ENCODE results near the gene OVCH1.

GRCh38 chr12:29497588-29497987 is at the start of gene OVCH1:
- TF ChIP-seq, protein P1, sequence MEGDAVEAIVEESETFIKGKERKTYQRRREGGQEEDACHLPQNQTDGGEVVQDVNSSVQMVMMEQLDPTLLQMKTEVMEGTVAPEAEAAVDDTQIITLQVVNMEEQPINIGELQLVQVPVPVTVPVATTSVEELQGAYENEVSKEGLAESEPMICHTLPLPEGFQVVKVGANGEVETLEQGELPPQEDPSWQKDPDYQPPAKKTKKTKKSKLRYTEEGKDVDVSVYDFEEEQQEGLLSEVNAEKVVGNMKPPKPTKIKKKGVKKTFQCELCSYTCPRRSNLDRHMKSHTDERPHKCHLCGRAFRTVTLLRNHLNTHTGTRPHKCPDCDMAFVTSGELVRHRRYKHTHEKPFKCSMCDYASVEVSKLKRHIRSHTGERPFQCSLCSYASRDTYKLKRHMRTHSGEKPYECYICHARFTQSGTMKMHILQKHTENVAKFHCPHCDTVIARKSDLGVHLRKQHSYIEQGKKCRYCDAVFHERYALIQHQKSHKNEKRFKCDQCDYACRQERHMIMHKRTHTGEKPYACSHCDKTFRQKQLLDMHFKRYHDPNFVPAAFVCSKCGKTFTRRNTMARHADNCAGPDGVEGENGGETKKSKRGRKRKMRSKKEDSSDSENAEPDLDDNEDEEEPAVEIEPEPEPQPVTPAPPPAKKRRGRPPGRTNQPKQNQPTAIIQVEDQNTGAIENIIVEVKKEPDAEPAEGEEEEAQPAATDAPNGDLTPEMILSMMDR (IDR thresholded peaks at IDR 0.05 in 4 of 5, conservative IDR thresholded peaks at IDR 0.05 in 1 of 5) = no peak
- no peak for TF ChIP-seq POLR2A (IDR thresholded peaks at IDR 0.05)
